SH-SY5Y (cell line): ENCODE results near the gene LTBP4.

Source experiments
- GATA2 ChIP-seq: IDR thresholded peaks from 2 replicates; pipeline ENCODE4 v1.6.1; 2011; ENCODE audit warnings: mild to moderate bottlenecking, low read depth, low read length
- GATA3 ChIP-seq: IDR thresholded peaks from 2 replicates; pipeline ENCODE4 v1.6.1; 2011; ENCODE audit warnings: low read depth, mild to moderate bottlenecking, low read length, moderate library complexity

DNA sequence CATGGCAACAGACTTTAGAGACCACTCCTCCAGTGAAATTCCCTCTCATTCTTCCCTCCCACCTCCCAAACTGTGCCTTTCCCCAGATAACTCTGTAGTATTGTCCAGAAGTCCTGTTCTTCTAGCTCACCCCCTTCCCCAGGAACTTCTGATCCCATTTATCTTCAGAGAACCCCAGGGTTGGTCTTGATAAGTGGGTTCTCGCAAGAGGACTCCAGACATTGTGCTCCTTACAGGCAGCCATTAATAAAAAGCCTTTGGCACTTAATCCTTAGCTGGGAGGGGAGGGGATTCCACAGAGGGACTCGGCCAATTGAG, 1.9 kb downstream of the LTBP4 start:
- no peak for TF ChIP-seq GATA2
- TF ChIP-seq GATA3, result no peak
